HG03159 (cell line): ENCODE data around the gene AK2.
"Not testable (repeated sequence)": the region's sequence is repeated elsewhere in the genome, so short reads cannot be mapped to it uniquely, and the experiment has no call there.

Experiments
- ATAC-seq: cut with Tn5 transposase; IDR thresholded peaks from one replicate; pipeline ENCODE4 v1.9.1; 2021; ENCODE audit warnings: mild to moderate bottlenecking, moderate library complexity; ENCODE audit not compliant: unreplicated experiment

Gene AK2

GRCh38 chr1:33002006-33002405, 34.7 kb downstream of the AK2 start:
- ATAC-seq, result no peak

GRCh38 chr1:33001282-33001681, 35.4 kb downstream of the AK2 start:
- no peak for ATAC-seq

DNA sequence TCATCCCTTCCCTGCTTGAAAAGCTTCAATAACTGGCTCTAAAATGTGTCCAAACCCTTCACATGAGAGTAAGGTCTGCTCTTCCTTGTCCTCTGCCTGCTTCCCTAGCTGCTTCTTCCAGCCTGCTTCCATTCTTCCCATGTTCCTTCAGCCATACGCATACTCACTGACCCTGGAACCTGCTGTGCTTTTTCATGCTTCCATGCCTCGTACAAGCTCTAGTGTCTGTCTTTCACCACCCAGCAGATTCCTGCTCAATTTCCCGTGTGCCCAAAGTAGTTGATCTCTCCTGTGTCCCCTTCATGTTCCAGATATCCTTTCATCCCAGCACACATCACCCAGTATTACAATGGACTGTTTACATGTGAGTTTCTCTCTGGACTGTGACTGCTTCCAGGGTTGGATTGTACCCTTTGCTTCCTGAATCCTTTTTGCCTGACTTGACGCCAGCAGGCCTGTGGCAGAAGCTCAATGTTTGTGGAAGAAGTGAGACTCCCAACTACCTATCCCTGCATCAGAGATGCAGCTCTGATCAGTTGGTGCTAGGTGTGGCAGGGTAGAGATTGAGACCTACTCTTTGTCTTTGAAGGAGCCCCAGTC, 36.2 kb downstream of the AK2 start:
- no peak for ATAC-seq

- no peak for ATAC-seq
Observed at GRCh38 chr1:32998997-32999396, 37.7 kb downstream of the AK2 start.

DNA sequence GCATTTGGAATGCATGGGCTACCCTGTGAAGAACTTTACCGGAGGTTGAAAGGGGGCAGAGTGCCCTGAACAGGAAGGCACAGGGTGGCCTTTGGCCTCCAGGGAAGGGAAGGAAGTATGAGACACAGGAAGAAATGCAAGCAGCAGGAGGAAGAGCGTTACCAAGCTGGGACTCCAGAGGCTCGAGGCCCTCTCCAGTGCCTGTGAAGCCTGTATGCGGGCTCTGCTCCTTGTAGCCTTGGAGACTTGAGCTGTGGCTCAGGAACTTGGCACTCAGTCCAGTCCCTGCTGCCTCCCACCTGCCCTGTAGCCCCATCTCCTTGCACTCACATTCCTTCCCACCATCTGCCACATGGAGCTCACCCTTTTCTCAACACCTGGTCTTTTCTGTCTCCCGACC, 38.6 kb downstream of the AK2 start:
- ATAC-seq, result no peak

DNA sequence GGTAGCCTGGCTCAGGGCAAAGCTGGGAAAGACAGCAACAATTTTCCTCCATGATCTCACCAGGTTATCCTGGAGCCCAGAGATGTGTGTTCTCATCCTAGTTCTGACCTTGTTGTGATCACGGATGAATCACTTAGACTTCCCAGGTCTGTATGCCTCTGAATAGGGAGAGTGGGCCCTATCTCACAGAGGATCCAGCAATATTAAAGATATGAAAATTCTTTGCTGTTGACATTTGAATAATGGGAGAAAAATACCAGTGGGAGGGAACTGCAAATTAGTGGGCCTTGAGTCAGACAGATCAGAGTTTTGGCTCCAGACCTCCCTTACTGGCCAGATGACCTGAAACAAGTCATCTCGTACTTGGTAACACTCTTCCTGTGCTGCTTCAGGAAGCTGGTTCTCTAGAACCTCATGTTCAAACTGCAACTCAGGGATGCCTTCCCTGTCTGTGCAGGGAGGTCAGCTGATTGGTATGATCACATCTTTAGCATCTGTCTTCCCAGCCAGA, 39.2 kb downstream of the AK2 start:
- no peak for ATAC-seq

DNA sequence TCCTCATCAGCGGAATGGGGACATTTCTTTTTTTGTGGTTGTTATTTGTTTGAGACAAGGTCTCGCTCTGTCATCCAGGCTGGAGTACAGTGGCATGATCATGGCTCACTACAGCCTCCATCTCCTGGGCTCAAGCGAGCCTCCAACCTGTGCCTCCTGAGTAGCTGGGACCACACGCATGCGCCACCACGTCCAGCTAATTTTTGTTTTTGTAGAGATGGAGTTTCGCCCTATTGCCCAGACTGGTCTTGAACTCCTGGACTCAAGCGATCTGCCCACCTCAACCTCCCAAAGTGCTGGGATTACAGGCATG, 43.4 kb downstream of the AK2 start:
- ATAC-seq, result not testable (repeated sequence)

DNA sequence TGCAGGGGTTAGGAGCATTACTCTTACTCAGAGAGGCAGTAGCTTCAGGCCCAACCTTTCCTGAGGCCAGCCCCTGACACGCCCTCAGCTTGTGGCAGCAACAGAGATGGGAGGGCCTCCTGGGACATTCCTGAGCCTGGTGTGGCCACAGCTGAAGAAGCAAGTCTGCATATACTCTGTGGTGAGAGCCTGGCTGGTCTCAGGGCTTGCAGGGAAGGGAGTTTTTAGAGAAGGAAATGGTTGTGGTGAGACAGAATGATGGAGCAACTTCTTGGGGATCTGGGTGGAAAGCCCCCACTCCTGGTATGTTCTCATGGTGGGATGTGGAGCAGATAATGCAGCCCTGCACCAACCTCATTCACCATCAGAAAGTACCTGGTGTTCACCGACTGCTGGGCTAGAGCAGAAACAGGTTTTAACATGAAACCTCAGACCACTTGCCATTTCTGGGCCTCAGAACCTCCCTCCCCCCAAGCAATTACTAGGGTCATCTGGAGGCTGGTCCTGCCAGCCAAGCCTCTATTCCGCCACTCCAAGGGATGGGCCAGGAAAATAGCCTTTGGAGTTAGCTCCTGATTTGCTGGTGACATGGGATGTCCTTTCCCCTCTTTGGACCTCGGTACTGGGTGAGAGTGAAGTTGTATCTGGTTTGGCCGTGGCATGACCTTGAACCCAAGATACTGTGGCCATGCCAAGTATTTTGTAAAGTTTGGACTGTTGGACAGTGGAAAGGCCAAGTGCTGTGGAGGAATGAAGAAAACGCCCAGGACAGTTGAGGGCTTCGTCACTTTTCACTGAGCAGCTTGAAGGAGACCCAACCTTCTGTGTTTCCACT, 44.0 kb downstream of the AK2 start:
- peak; percentile 75 for ATAC-seq

DNA sequence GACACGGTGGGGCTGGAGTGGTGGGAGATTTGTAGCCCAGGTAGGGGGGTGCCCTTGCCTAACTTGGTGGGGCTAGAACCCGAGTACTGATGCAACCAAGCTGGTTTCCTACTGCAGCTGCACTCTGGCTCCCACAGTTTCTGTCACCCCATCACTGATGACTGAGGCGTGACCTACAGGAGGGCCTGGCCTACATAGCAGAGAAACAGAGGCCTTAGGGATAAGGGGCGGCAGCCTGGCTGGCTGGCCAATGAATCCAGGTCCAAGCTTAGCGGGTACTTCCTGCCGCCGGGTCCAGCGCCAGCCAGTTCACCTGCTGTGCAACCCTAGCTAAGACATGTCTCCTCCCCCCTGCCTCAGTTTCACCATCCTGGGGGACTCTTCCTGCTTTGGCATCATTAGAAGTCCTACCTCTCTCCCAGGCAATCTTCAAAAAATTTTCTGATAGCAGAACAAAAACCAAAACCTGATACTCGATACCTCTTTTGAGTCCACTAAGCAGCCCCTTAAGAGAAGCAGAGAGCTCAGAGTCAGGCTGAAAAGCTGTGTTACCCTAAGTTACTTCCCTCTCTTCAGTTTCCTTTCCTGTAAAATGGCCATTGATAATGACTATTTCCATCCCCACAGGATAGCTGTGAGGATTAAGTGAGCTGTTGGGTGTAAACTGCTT, 44.7 kb downstream of the AK2 start:
- ATAC-seq, result peak; percentile 28

- ATAC-seq, result no peak
Observed at GRCh38 chr1:32991386-32991785, 45.3 kb downstream of the AK2 start.

- ATAC-seq, result no peak
Observed at GRCh38 chr1:32990887-32991286, 45.8 kb downstream of the AK2 start.

DNA sequence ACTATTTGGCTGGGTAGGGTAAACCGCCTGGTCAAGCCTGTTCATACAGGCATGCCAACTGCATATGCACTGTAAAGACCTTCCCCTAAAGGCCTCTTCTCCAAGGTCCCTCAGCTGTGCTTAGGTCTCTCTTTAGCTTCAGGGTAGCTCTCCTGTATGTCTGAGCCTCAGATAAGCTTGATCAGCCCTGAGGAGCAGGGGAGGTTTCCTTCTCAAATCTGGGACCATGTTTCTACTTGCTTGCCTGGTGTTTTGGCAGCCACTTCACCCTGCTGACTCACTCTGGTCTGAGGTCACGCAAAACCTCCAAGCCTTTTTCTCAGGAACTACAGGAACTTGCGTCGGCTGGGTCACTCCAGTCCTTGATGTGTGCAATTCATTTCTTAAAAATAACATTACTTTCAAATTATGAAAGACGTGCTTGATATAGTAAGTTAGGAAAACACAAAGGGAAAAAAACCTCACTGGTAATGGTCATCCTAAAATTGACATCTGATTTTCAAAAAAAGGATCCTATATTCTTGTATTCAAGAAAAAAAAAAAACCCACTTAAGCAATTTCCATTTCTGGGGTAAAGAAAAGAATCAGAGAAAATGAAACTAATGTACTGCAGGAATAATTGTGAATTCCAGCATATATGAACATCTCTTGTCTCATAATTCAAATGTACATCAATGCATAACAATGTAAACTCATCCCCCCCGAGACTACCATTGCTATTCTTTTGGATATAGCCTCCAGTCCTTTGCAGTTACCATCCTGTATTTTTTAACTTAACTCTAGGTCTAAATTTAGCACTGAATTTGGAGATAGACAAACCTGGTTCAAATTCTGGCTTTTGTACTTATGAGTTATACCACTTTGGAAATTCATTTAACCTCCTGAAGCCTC, 47.3 kb downstream of the AK2 start:
- ATAC-seq, result no peak

DNA sequence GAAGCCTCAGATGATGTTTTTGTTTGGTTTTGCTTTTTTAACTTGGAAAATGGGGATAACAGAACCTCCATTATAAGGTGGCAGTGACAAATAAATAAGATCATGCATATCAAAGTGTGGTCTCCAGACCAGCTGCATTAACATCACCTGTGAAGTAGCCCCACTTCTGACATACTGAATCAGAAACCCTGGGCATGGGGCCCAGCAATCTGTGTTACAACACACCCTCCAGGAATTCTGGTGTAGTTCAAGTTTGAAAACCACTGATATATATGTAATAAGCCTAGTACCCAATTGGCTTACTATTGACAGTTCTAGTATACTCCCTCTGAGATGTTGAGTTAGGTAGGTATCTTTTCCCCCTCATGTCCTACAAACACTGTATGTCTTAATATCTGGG, 48.0 kb downstream of the AK2 start:
- no peak for ATAC-seq

DNA sequence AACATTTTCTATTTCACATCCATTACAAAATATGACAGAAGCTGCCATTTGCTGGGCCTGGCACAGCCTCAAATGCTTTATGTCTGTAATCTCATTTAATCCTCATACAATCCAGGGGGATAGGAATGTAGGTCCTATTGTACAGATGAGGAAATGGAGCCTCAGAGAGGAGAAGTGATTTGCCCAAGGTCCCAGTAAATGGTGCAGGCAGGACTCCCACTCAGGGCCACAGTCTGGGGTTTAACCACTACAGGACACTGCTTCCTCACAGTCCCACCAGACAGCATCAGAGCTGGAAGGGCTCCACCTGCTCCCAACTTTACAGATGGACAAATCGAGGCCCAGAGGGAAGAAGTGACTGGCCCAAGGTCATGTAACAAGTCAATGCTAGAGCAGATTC, 51.5 kb downstream of the AK2 start:
- no peak for ATAC-seq

DNA sequence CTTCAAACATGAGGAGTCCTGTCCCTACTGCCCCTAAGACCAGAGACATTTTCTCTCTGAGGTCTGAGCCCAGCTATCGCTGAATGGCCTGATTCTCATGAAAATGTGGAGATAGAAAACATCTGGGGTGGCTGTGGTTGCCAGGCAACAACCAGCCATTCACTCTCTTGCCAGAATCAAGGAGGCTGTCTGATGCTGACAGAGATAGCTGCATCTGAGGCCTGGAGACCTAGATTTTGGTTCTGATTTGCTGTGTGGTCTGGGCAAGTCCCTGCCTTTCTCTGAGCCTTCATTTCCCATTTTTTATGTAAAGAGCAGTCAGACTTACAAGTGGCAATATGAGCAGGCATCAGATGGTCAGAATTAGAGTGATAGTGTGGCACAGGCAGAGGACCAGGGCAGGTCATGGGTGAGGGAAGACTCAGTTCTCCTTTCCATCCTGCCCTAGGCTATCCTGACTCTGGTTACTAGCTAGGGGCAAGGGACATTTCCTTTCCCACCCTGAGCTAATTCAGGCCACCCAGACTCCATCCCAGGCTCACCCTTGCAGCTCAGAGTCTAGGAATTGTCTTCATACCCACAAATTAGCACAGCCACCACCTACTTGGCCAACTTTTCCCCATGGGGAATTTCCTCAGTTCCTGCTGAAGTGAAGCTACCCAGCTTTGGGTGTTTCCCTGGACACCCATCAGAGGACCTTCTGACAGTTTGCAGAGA, 52.1 kb downstream of the AK2 start:
- no peak for ATAC-seq

GRCh38 chr1:32984090-32984454, 52.6 kb downstream of the AK2 start:
- ATAC-seq, result no peak

DNA sequence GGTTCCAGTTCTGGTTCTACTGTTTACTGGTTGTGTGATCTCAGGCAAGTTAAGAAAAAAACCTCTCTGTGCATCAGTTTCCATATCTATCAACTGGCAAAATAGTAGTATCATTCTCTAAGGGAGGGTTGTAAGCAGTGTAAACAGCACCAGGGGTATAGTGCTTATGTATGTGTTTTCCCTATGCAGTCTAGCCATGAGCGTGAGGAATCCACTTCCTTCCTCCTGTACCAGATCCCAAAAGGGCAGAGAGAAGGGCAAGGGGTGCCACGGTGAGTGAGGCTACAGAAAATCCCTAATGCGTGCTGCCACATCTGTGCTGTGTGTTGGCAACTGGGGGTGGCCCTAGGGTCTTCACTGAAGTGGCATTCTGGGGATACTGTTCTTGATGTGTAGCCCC, 53.7 kb downstream of the AK2 start:
- ATAC-seq, result no peak

DNA sequence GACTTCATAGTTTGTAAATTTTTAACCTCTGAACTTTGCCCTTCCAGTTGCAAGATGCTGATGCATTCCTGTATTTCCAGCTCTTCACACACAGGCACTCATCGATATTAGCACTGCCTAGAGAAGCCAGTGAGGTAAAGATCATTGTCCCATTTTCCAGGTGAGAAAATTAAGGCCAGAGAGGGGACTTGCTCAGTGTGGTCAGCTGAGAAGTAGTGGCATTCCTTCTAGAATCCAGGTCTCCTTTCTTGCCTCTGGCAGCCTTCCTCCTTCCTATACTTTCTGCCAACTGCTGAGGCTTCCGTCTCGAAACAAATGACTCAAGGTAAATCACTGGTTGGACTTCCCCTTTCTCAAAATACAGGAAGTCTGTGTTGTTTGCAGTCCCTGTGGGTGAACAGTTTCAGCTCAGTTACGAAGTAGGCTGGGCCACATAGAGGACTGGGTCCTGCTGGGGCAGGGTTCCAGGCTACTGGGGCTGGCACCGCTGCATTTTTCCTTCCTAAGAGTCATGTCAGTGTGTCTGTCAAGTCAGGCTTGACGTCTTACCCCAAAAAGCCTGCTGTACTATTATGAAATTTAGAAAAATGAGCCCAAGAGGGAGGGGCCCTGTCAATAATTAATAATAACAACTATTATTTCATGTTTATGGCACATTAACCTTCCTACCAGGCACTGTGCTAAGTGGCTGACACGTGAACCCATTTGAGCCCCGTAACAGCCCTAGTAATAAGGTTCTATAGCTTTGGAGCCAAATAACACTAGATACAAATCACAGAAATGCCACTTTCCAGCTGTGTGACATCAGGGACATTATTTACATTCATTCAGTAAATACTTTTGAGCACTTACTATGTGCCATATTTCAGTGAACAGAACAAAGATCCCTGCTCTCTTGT, 55.4 kb downstream of the AK2 start:
- peak; percentile 93 for ATAC-seq

DNA sequence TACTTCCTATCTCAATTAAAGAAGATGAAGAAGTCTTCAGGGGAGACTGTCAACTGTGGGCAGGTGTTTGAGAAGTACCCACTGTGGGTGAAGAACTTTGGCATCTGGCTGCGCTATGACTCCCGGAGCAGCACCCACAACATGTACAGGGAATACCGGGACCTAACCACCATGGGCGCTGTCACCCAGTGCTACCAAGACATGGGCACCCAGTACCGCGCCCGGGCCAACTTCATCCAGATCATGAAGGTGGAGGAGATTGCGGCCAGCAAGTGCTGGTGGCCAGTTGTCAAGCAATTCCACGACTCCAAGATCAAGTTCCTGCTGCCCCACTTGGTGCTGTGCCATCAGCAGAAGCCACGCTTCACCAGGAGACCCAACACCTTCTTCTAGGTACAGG, 56.6 kb downstream of the AK2 start:
- no peak for ATAC-seq

GRCh38 chr1:32978854-32979253, 57.8 kb downstream of the AK2 start:
- ATAC-seq, result no peak
